HG02642 (cell line): ENCODE results near the gene SLC43A3.

Source experiments
- ATAC-seq: cut with Tn5 transposase; IDR thresholded peaks from one replicate; pipeline ENCODE4 v1.9.1; 2021; ENCODE audit warnings: mild to moderate bottlenecking; ENCODE audit not compliant: unreplicated experiment, poor library complexity

The SLC43A3 gene

GRCh38 chr11:57430952-57431351 is 4.0 kb upstream of the SLC43A3 start:
- no peak for ATAC-seq

- ATAC-seq: no peak
These were observed 3.0 kb upstream of the SLC43A3 start for GRCh38 chr11:57429946-57430345.

GRCh38 chr11:57428643-57429042 is 1.7 kb upstream of the SLC43A3 start:
- no peak for ATAC-seq

- ATAC-seq: no peak
These were observed 784 bp upstream of the SLC43A3 start for GRCh38 chr11:57427727-57428082.

GRCh38 chr11:57426439-57426928 is 437 bp downstream of the SLC43A3 start:
- no peak for ATAC-seq

- no peak for ATAC-seq
These were observed 1.1 kb downstream of the SLC43A3 start for GRCh38 chr11:57425565-57426438.

GRCh38 chr11:57424792-57425564 is 1.9 kb downstream of the SLC43A3 start:
- ATAC-seq: peak; percentile 91

GRCh38 chr11:57424137-57424791 is 2.7 kb downstream of the SLC43A3 start:
- ATAC-seq: no peak

GRCh38 chr11:57422669-57423068 is 4.3 kb downstream of the SLC43A3 start:
- ATAC-seq: no peak

GRCh38 chr11:57421805-57422204 is 5.1 kb downstream of the SLC43A3 start:
- ATAC-seq: no peak

GRCh38 chr11:57421066-57421465 is 5.9 kb downstream of the SLC43A3 start:
- no peak for ATAC-seq

- no peak for ATAC-seq
These were observed 7.8 kb downstream of the SLC43A3 start for GRCh38 chr11:57419146-57419545.

GRCh38 chr11:57418131-57418530 is 8.8 kb downstream of the SLC43A3 start:
- ATAC-seq: no peak

GRCh38 chr11:57417056-57417455 is 9.9 kb downstream of the SLC43A3 start:
- no peak for ATAC-seq

GRCh38 chr11:57416436-57416835 is 10.5 kb downstream of the SLC43A3 start:
- ATAC-seq: no peak

- ATAC-seq: peak; percentile 47
These were observed 12.2 kb downstream of the SLC43A3 start for GRCh38 chr11:57414612-57415212.

GRCh38 chr11:57413681-57414080 is 13.2 kb downstream of the SLC43A3 start:
- ATAC-seq: no peak

- ATAC-seq: no peak
These were observed 16.6 kb downstream of the SLC43A3 start for GRCh38 chr11:57410287-57410686.

GRCh38 chr11:57409321-57410100 is 17.4 kb downstream of the SLC43A3 start:
- ATAC-seq: no peak

- ATAC-seq: no peak
These were observed 18.1 kb downstream of the SLC43A3 start for GRCh38 chr11:57408771-57409170.
